GM21576 (cell line): ENCODE data around the gene PDCD5.
"Not testable (repeated sequence)": the region's sequence is repeated elsewhere in the genome, so short reads cannot be mapped to it uniquely, and the experiment has no call there.

Source experiments
- ATAC-seq: cut with Tn5 transposase; IDR thresholded peaks from one replicate; pipeline ENCODE4 v1.9.1; 2021; ENCODE audit warnings: mild to moderate bottlenecking, moderate library complexity; ENCODE audit not compliant: unreplicated experiment

PDCD5 gene

GRCh38 chr19:32580901-32581704 is at the start of gene PDCD5:
Gene PDCD5, plus strand, starts transcription at chr19:32581190. Its CDS starts 72 bp downstream, at chr19:32581262.
- ATAC-seq: peak; percentile 95

- ATAC-seq: no peak
Observed at GRCh38 chr19:32532233-32532632, 48.8 kb upstream of the PDCD5 start.

GRCh38 chr19:32537580-32537979 is 43.4 kb upstream of the PDCD5 start:
- ATAC-seq: no peak

GRCh38 chr19:32539240-32539916 is 41.6 kb upstream of the PDCD5 start:
- no peak for ATAC-seq

GRCh38 chr19:32540621-32541020 is 40.4 kb upstream of the PDCD5 start:
- ATAC-seq: no peak

- ATAC-seq: not testable (repeated sequence)
Observed at GRCh38 chr19:32541376-32541775, 39.6 kb upstream of the PDCD5 start.

- ATAC-seq: no peak
Observed at GRCh38 chr19:32542477-32543108, 38.4 kb upstream of the PDCD5 start.

GRCh38 chr19:32543115-32543900 is 37.7 kb upstream of the PDCD5 start:
- ATAC-seq: no peak

- no peak for ATAC-seq
Observed at GRCh38 chr19:32544917-32545316, 36.1 kb upstream of the PDCD5 start.

GRCh38 chr19:32550666-32551065 is 30.3 kb upstream of the PDCD5 start:
- ATAC-seq: no peak

- no peak for ATAC-seq
Observed at GRCh38 chr19:32555786-32556185, 25.2 kb upstream of the PDCD5 start.

- ATAC-seq: no peak
Observed at GRCh38 chr19:32558607-32559228, 22.3 kb upstream of the PDCD5 start.

- ATAC-seq: no peak
Observed at GRCh38 chr19:32563761-32564160, 17.2 kb upstream of the PDCD5 start.

GRCh38 chr19:32566246-32566830 is 14.7 kb upstream of the PDCD5 start:
- ATAC-seq: no peak

- no peak for ATAC-seq
Observed at GRCh38 chr19:32567486-32567885, 13.5 kb upstream of the PDCD5 start.

GRCh38 chr19:32570081-32570785 is 10.8 kb upstream of the PDCD5 start:
- no peak for ATAC-seq

- not testable (repeated sequence) for ATAC-seq
Observed at GRCh38 chr19:32571471-32572075, 9.4 kb upstream of the PDCD5 start.

- not testable (repeated sequence) for ATAC-seq
Observed at GRCh38 chr19:32572700-32573491, 8.1 kb upstream of the PDCD5 start.

- no peak for ATAC-seq
Observed at GRCh38 chr19:32573492-32573794, 7.5 kb upstream of the PDCD5 start.
